Esophagus muscularis mucosa (tissue), 4 donors: ENCODE data around the gene TFCP2. TPM values are rescaled to one million over a fixed set of nuclear protein-coding genes. Genes with fewer than 3 reads are reported as not detected.

Experiments
- DNase-seq: peaks from one replicate; pipeline ENCODE4 v3.0.0-alpha.2; 2017; ENCODE audit errors: extremely low spot score
- H3K27ac ChIP-seq, 4 donors: fragments of 200-600 bp; sonication (generic); replicated peaks in 1 of 4; 1 replicate in 3 of 4; 2 replicates in 1 of 4; pipeline ENCODE4 v1.5.1; 2016 to 2019; ENCODE audit warnings: mild to moderate bottlenecking in 1 of 4
- H3K27me3 ChIP-seq, 4 donors: fragments of 200-600 bp; sonication (generic); one replicate each; pipeline versions ENCODE4 v1.5.1 to v1.6.0; 2016 to 2019
- H3K36me3 ChIP-seq, 4 donors: fragments of 200-600 bp; sonication (generic); one replicate each; pipeline ENCODE4 v1.5.1; 2016 to 2019
- H3K4me1 ChIP-seq, 4 donors: fragments of 200-600 bp; sonication (generic); one replicate each; pipeline ENCODE4 v1.5.1; 2016 to 2019
- H3K4me3 ChIP-seq, 4 donors: fragments of 200-600 bp; sonication (generic); 1 replicate in 2 of 4; 2 replicates in 2 of 4; pipeline ENCODE4 v1.5.1; 2016 to 2019; ENCODE audit warnings: mild to moderate bottlenecking in 4 of 4, moderate library complexity in 1 of 4
- H3K9me3 ChIP-seq, 4 donors: fragments of 200-600 bp; sonication (generic); 1 replicate in 3 of 4; 2 replicates in 1 of 4; pipeline ENCODE4 v1.5.1; 2016 to 2019
- CTCF ChIP-seq, 3 experiments: fragments of 200-600 bp in 2 of 3; fragments of 450-650 bp in 1 of 3; sonication (generic) in 2 of 3; IDR thresholded peaks; one replicate each; pipeline ENCODE4 v1.5.1; 2017 to 2019; ENCODE audit warnings: antibody characterized with exemption in 3 of 3, mild to moderate bottlenecking in 2 of 3, moderate library complexity in 1 of 3
- EP300 ChIP-seq: sonication (generic); formaldehyde crosslinking; IDR thresholded peaks from one replicate; pipeline ENCODE4 v1.6.1; 2017; ENCODE audit warnings: antibody characterized with exemption
- POLR2A ChIP-seq: fragments of 450-650 bp; IDR thresholded peaks from one replicate; pipeline ENCODE4 v1.6.1; 2017; ENCODE audit warnings: antibody characterized with exemption, moderate library complexity, mild to moderate bottlenecking, low read depth
- POLR2AphosphoS5 ChIP-seq, 2 donors: sonication (generic); formaldehyde crosslinking; IDR thresholded peaks; one replicate each; pipeline ENCODE4 v1.6.1; 2017; ENCODE audit warnings: antibody characterized with exemption in 2 of 2
- WGBS: methylation state at CpG from one replicate; pipeline ENCODE4 v1.1.5; 2018; 5-methylcytosine and 5-hydroxymethylcytosine counted together
- intact Hi-C: fragments of 100-400 bp; cut with DNase I; formaldehyde crosslinking; loops from one replicate; pipeline ENCODE4 v1.15.1; 2023
- total RNA-seq, 4 donors: library from RNA; depleted of rRNA; stranded (reverse); fragments of >200 nt; gene quantifications; one replicate each; pipeline versions ENCODE4 v1.1.0 to v1.2.1, GENCODE V29; 2016

TFCP2 gene
- total RNA-seq, 4 donors from 2014 or later = 11.3 to 16.2 (median 15.2) TPM

- H3K4me3 ChIP-seq = no peak overlapping the region
- H3K27me3 ChIP-seq = no peaks in the 10 kb centered on the region
- DNase-seq = no peak
- 65% methylated on average over 3 of the region's 3 CpGs for WGBS
- H3K27ac ChIP-seq = no peak overlapping the region
- peaks cover 0 to 15% (median 0%) of the 10 kb centered on the region in 4 donors for H3K4me1 ChIP-seq
- TF ChIP-seq POLR2A = no peak
- no peak for TF ChIP-seq EP300
- no peak for TF ChIP-seq POLR2AphosphoS5 (IDR thresholded peaks at IDR 0.05)
- no peak for TF ChIP-seq CTCF (IDR thresholded peaks at IDR 0.05)
- H3K9me3 ChIP-seq = no peaks in the 10 kb centered on the region
- intact Hi-C loops = no loop called here
- H3K36me3 ChIP-seq = no peaks in the 10 kb centered on the region
These were observed 9.1 kb downstream of the TFCP2 start for GRCh38 chr12:51163795-51164194.

- Histone ChIP-seq H3K27ac (no peak overlapping the region), H3K4me1 (peaks cover 0 to 10% (median 0%) of the 10 kb centered on the region in 4 donors), H3K27me3 (no peaks in the 10 kb centered on the region), H3K9me3 (no peaks in the 10 kb centered on the region), H3K4me3 (no peak overlapping the region), H3K36me3 (no peaks in the 10 kb centered on the region)
- TF ChIP-seq POLR2A = no peak
- no peak for TF ChIP-seq CTCF (IDR thresholded peaks at IDR 0.05)
- TF ChIP-seq POLR2AphosphoS5 (IDR thresholded peaks at IDR 0.05) = no peak
- no peak for TF ChIP-seq EP300
- intact Hi-C loops = no loop called here
- WGBS = 97% methylated on average over 6 of the region's 6 CpGs
- DNase-seq = no peak
These were observed 10.7 kb downstream of the TFCP2 start for GRCh38 chr12:51162217-51162616.

- intact Hi-C loops = no loop called here
- WGBS = 85% methylated on average over 8 of the region's 8 CpGs
These were observed 12.0 kb downstream of the TFCP2 start for GRCh38 chr12:51160814-51161459.

GRCh38 chr12:51156245-51156765, 16.6 kb downstream of the TFCP2 start:
- Histone ChIP-seq H3K4me1 (peaks cover 0 to 9% (median 0%) of the 10 kb centered on the region in 4 donors), H3K4me3 (no peak overlapping the region), H3K27ac (no peak overlapping the region), H3K36me3 (peaks cover 0 to 6% (median 0%) of the 10 kb centered on the region in 4 donors), H3K27me3 (no peaks in the 10 kb centered on the region), H3K9me3 (no peaks in the 10 kb centered on the region)
- no peak for TF ChIP-seq CTCF (IDR thresholded peaks at IDR 0.05)
- no peak for TF ChIP-seq EP300
- TF ChIP-seq POLR2AphosphoS5 (IDR thresholded peaks at IDR 0.05) = no peak
- no peak for TF ChIP-seq POLR2A
- no peak for DNase-seq
- WGBS = 94% methylated on average over 3 of the region's 3 CpGs
- intact Hi-C loops = no loop called here

More at GRCh38 chr12:51160814-51161459, 12.0 kb downstream of the TFCP2 start:
- H3K27me3 ChIP-seq = no peaks in the 10 kb centered on the region
- no peak overlapping the region for H3K27ac ChIP-seq
- peaks cover 0 to 10% (median 0%) of the 10 kb centered on the region in 4 donors for H3K4me1 ChIP-seq
- no peak for DNase-seq
- TF ChIP-seq CTCF (IDR thresholded peaks at IDR 0.05) = no peak
- no peak for TF ChIP-seq EP300
- no peak for TF ChIP-seq POLR2A
- no peak for TF ChIP-seq POLR2AphosphoS5 (IDR thresholded peaks at IDR 0.05)
- no peak overlapping the region for H3K4me3 ChIP-seq
- H3K36me3 ChIP-seq = peaks cover 0 to 4% (median 0%) of the 10 kb centered on the region in 4 donors
- H3K9me3 ChIP-seq = no peaks in the 10 kb centered on the region

- 95% methylated on average over 1 of the region's 1 CpG for WGBS
- H3K36me3 ChIP-seq = peaks cover 0 to 6% (median 0%) of the 10 kb centered on the region in 4 donors
These were observed 20.0 kb downstream of the TFCP2 start for GRCh38 chr12:51152953-51153352.

More at GRCh38 chr12:51152953-51153352, 20.0 kb downstream of the TFCP2 start:
- Histone ChIP-seq H3K9me3 (no peaks in the 10 kb centered on the region), H3K27me3 (no peaks in the 10 kb centered on the region), H3K4me1 (no peaks in the 10 kb centered on the region), H3K4me3 (no peak overlapping the region), H3K27ac (no peak overlapping the region)
- intact Hi-C loops = no loop called here
- DNase-seq = no peak
- TF ChIP-seq CTCF (IDR thresholded peaks at IDR 0.05) (no peak), POLR2A (no peak), EP300 (no peak), POLR2AphosphoS5 (IDR thresholded peaks at IDR 0.05) (no peak)
